Fibroblast of the aortic adventitia (primary cell): ENCODE data around the gene ACTL8. TPM values are rescaled to one million over a fixed set of nuclear protein-coding genes. Genes with fewer than 3 reads are reported as not detected.

Experiments used
- DNase-seq: peaks from one replicate; pipeline ENCODE4 v3.0.0-alpha.2; 2010; ENCODE audit warnings: low read depth
- H3K4me3 ChIP-seq: 2 replicates; pipeline ENCODE4 v1.5.1; 2011; ENCODE audit warnings: low read depth, mild to moderate bottlenecking, control low read depth, low read length, moderate library complexity
- total RNA-seq: library from RNA; depleted of rRNA; stranded (reverse); fragments of >200 nt; gene quantifications from 2 replicates; pipeline ENCODE4 v1.2.3, GENCODE V29; 2012; ENCODE audit warnings: low replicate concordance
- TF ChIP-seq, protein P1 (sequence below): IDR thresholded peaks from 2 replicates; pipeline ENCODE4 v1.5.1; 2011; ENCODE audit warnings: mild to moderate bottlenecking, low read length, control low read depth, inconsistent platforms; ENCODE audit not compliant: insufficient read depth

Gene ACTL8
- total RNA-seq, 1 donor: not detected

DNA sequence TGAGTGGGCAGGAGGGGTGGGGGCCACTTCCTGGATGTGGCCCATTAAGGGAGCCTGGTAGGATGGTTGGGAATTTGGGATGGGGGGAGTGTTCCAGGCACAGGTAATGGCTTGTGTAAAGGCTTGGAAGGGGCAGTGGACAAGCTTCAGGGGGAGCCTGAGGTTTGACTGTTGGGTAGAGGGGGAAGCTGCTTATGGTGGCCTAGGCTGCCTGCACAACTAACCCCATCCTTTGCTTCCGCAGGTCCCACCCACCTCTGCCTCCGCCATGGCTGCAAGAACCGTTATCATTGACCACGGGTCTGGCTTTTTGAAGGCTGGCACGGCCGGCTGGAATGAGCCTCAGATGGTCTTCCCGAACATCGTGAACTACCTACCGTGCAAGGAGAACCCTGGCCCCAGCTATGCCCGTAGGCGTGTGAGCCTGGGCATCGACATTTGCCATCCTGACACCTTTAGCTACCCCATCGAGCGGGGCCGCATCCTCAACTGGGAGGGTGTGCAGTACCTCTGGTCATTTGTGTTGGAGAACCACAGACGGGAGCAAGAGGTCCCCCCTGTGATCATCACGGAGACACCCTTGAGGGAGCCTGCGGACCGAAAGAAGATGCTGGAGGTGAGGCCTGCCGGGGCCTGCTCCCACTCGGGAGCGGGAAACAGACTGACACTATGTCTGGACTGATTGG, 67.8 kb downstream of the ACTL8 start:
- H3K4me3 ChIP-seq: no peak overlapping the region
- TF ChIP-seq, protein P1, sequence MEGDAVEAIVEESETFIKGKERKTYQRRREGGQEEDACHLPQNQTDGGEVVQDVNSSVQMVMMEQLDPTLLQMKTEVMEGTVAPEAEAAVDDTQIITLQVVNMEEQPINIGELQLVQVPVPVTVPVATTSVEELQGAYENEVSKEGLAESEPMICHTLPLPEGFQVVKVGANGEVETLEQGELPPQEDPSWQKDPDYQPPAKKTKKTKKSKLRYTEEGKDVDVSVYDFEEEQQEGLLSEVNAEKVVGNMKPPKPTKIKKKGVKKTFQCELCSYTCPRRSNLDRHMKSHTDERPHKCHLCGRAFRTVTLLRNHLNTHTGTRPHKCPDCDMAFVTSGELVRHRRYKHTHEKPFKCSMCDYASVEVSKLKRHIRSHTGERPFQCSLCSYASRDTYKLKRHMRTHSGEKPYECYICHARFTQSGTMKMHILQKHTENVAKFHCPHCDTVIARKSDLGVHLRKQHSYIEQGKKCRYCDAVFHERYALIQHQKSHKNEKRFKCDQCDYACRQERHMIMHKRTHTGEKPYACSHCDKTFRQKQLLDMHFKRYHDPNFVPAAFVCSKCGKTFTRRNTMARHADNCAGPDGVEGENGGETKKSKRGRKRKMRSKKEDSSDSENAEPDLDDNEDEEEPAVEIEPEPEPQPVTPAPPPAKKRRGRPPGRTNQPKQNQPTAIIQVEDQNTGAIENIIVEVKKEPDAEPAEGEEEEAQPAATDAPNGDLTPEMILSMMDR: no peak
- no peak for DNase-seq

- DNase-seq: no peak
- no peak overlapping the region for H3K4me3 ChIP-seq
- TF ChIP-seq, protein P1: no peak
Measured at GRCh38 chr1:17825273-17826164, 70.4 kb downstream of the ACTL8 start.

DNA sequence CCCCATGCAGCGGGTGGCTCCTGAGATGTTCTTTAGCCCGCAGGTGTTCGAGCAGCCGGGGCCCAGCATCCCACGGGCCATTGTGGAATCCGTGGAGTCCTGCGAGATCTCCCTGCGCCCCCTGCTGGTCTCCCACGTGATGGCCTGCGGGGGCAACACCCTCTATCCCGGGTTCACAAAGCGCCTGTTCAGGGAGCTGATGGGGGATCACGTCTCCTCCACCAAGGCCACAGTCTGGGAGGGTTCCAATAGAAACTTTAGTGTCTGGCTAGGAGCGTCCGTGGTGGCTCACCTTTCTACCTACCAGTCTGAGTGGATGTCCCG, 71.0 kb downstream of the ACTL8 start:
- no peak overlapping the region for H3K4me3 ChIP-seq
- peak; percentile 45 for DNase-seq
- TF ChIP-seq, protein P1: peak; percentile 81

DNA sequence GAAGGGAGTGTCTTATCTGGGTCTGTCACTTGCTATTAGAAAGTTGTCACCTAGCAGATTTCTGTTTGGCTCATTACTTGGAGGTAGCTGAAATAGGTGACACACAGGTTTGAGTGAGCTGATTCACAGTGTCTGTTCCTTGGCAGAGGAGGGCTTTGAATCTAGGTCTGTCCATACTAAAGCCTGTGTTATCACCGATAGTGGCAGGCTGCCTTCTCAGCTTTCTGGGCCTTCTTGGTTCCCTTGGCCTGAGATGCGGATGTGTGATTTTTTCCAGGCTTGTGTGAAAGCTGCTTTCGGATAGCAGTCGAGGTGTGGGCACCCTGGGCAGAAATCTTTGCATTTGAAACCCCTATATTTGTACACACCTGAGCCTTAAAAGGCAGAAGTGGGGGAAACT, 73.9 kb downstream of the ACTL8 start:
- TF ChIP-seq, protein P1: no peak
- DNase-seq: no peak
- H3K4me3 ChIP-seq: no peak overlapping the region

GRCh38 chr1:17829579-17829978, 74.4 kb downstream of the ACTL8 start:
- TF ChIP-seq, protein P1: no peak
- H3K4me3 ChIP-seq: no peak overlapping the region
- no peak for DNase-seq

- DNase-seq: peak; percentile 69
- no peak overlapping the region for H3K4me3 ChIP-seq
- TF ChIP-seq, protein P1: no peak
Measured at GRCh38 chr1:17831597-17831996, 76.5 kb downstream of the ACTL8 start.
